Mucosa of gallbladder (tissue), 1 donor: Measurements from ENCODE around the gene SLC38A11. TPM values are rescaled to one million over a fixed set of nuclear protein-coding genes. Genes with fewer than 3 reads are reported as not detected.
"Not testable (repeated sequence)": the region's sequence is repeated elsewhere in the genome, so short reads cannot be mapped to it uniquely, and the experiment has no call there.

ENCODE experiments used
- DNase-seq: peaks from one replicate; pipeline ENCODE4 v3.0.0-alpha.2; 2020; ENCODE audit warnings: low spot score
- total RNA-seq: library from RNA; stranded (reverse); gene quantifications from one replicate; pipeline ENCODE4 v1.2.1, GENCODE V29; 2021
- donor health status: DM: no; HTN: no; CAD: no.

SLC38A11 gene, protein sequence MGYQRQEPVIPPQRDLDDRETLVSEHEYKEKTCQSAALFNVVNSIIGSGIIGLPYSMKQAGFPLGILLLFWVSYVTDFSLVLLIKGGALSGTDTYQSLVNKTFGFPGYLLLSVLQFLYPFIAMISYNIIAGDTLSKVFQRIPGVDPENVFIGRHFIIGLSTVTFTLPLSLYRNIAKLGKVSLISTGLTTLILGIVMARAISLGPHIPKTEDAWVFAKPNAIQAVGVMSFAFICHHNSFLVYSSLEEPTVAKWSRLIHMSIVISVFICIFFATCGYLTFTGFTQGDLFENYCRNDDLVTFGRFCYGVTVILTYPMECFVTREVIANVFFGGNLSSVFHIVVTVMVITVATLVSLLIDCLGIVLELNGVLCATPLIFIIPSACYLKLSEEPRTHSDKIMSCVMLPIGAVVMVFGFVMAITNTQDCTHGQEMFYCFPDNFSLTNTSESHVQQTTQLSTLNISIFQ
- total RNA-seq = 63.3 TPM

DNA sequence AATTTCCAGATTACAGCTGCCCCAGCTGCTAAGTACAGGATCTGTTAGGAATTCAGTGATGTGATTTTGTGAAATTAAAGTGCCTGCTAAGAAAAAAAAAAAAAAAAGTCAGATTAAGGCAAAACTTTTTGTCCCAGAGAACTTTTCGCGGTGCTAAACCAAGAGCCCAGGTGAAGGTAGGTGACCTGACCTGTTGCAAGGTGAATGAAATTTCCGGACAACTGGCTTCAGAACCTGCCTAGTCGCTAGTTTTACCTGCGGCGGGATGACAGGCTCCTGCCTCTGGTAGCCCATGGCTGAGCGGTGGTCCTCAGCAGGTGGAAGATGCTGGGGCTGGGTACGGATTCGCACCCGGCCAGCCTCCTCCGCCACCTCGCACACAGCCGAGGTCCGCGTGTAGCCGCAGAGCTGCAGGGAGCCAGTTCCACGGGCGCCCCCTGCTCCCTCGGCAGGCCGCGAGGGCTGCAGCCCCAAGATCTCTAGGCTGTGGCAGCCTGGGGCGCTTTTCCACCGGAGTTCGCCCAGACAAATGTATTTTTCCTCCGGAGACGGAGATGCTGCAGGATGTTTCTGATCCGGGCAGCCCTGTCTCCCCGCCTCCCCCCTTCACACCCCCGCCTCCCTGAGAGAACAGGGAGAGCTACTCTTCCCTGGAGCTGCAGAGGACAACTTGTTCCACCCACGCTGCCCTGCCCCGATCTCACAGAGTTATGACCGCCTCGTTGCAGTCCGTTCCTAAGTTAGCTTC, at the start of gene SLC38A11:
TSS of gene SLC38A11 (minus strand) at position 572 of the 748 bp plus-strand sequence. CDS start at position 294, 278 bp downstream.
- peak; percentile 42 for DNase-seq

DNA sequence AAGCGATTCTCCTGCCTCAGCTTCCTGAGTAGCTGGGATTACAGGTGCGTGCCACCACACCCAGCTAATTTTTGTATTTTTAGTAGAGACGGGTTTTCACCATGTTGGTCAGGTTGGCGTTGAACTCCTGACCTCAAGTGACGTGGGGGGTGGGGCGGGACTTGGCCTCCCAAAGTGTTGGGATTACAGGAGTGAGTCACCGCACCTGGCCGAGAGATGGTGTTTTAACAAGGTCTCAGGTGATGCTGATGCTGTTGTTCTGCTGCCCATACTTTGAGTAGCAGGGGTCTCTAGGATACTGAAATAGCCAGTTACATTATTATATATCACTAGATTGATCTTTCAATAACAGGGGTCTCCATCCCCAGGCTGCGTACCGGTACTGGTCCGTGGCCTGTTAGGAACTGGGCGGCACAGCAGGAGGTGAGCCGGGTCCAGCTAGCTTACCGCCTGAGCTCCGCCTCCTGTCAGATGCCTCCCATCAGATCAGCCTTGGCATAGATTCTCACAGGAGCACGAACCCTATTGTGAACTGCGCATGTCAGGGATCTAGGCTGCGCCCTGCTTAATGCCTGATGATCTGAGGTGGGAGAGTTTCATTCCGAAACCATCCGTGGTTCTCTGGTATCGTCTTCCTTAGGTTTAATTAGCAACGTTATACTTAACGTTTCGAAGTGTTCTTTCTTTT, 48.3 kb upstream of the SLC38A11 start:
- DNase-seq = no peak

DNA sequence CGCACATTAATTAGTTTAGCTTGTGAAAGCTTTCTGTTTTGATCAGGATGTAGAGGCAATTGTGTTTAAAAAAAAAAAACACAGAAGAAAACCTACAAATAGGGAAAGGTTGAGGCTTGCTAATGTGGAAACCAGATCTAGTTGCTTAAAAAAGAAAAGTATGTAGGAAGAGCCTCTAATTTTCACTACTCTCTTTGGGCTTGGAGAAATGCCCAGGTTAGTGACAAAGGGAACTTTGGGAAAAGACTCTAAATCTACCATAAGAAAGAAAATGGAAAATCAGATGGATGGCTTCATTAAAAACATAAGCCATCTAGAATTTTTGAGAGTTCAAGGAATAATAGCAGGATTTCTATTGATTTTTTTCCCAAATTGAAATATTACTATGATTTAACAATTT, 47.3 kb upstream of the SLC38A11 start:
- no peak for DNase-seq

DNA sequence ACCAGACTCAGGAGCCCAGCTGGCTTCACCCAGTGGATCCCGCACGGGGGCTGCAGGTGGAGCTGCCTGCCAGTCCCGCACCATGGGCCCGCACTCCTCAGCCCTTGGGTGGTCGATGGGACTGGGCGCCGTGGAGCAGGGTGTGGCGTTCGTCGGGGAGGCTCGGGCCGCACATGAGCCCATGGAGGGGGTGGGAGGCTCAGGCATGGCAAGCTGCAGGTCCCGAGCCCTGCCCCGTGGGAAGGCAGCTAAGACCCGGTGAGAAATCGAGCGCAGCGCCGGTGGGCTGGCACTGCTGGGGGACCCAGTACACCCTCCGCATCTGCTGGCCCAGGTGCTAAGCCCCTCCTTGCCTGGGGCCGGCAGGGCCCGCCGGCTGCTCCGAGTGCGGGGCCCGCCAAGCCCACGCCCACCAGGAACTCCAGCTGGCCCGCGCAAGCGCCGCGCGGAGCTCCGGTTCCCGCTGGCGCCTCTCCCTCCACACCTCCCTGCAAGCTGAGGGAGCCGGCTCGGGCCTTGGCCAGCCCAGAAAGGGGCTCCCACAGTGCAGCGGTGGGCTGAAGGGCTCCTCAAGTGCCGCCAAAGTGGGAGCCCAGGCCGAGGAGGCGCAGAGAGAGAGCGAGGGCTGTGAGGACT, 39.5 kb upstream of the SLC38A11 start:
- DNase-seq = not testable (repeated sequence)

DNA sequence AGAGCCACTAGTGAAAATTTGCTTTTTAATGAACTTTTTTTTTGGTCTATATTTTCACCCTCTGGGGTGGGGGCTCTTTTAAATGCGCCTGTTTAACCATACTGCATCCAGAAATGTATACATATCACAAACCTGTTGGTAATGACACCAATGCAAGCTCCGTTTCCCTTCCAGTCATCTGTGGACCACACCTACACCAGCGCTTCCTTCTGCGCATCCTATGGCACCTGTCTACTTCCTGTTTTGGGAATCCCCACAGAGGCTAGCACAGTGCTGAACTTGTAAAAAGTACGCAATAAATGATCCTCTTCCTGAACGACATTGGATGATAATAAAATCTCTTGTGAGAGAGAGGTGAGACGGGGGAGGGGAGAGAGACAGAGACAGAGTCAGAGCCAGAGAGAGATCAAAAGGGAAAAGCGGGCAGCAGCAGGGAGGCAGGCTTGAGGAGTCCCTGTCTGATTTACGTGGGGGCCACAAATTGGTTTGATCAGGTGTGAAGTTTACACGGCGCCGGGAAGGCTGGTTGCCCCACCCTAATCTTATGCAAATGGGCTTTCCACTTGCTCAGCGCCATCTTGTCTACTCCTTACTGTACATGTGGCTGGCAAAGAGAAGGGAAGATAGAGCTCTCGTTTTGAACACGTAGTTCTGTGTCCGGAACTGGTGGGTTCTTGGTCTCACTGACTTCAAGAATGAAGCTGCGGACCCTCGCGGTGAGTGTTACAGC, 38.1 kb upstream of the SLC38A11 start:
- no peak for DNase-seq

DNA sequence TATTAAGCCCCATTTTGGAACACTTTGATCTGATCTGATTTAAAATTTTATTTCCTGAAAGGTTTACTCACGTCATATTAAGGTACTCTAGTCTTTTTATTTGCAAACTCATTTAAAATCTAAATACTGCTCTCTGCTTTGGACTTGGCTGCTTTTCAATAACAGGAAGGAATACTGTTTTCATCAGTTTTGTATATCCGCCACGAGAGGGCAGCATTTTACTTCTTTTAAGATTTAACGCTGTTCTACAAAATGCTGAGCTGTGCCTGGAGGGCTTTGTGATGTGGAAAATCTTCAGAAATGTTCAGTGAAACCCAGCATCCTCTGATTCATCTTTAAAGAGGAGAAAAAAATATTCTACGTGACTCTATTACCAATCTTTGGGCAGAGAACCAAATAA, 37.5 kb upstream of the SLC38A11 start:
- peak; percentile 67 for DNase-seq

DNA sequence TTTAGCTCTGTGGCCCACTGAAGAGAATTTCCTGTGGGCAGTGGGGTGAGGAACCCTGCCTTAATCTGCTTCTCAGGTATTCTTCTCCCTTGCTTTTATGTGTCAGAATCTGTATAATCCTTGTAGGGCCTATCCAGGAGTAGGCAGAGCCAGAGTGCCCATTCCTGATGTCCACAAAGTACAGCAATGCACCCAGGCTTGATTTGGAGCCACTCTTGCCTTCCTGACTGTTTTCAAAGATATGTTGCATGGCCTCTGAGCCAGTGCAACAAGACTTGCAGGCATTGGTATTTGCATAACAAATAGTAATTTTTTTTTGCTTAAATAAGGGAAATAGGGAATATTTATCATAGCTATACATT, 36.7 kb upstream of the SLC38A11 start:
- not testable (repeated sequence) for DNase-seq

DNA sequence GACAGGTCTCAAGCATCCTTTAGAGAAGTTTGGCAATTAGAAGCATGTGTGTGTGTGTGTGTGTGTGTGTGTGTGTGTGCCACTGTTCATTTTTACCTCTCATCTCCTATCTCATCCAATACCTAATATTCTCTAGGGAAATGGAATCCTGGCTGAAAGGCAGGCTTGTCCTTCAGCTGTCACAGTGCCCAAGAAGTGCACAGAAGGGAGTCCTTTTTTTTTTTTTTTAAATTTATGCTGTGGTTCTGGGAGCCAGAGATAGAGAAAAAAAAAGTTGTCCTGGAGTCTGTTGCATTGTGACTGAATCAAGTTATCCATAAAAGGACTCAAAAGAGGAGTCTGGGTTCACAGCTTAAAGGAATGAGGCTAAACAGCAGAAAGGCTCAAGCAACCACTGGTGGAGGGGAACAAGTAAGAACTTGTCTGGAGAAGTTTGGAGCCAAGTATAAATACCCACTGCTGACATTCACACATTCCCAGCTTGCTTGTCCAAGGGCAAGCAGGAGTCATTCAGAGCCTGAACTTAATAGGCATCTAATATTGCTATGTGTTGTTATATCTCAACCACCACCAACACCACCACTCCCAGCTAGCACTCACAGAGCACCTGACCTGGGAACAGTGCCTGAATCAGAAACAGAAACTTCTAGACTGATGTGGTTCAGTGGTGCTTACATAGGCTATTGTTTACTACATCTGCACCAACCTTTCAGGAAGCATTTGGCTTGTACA, 36.2 kb upstream of the SLC38A11 start:
- not testable (repeated sequence) for DNase-seq

DNA sequence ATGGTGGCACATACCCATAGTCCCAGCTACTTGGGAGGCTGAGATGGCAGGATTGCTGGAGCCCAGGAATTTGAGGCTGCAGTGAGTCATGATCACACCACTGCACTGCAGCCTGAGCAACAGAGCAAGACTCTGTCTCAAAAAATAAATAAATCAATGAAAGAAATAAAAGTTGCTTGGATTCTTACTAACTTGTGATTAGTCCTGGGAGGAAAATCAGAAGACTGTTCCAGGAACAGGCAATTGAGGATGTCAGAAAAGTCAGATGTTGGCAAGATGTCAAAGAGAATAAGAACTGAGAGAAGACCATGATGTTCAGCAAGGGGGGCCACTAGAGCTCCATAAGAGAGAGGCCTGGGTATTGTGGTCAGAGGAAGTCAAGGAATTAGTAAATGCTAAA, 35.6 kb upstream of the SLC38A11 start:
- not testable (repeated sequence) for DNase-seq

DNA sequence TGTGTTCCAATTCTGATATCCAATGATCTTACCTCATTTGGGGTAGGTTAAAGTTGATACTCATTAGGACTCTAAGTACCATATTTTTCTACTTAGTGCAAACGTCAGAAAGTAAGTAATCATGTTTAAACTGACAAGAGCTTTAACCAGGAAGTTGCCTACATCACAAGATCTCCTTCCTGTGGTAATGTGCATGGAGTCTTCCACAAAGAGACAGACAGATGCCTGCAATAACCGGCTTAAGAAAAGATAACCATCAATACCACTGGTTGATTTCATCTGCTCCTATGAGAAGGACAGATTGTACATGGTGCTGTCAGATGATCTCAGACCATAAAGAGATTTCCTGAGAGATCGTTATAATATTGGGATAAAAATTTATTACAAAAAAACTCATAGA, 33.5 kb upstream of the SLC38A11 start:
- not testable (repeated sequence) for DNase-seq

DNA sequence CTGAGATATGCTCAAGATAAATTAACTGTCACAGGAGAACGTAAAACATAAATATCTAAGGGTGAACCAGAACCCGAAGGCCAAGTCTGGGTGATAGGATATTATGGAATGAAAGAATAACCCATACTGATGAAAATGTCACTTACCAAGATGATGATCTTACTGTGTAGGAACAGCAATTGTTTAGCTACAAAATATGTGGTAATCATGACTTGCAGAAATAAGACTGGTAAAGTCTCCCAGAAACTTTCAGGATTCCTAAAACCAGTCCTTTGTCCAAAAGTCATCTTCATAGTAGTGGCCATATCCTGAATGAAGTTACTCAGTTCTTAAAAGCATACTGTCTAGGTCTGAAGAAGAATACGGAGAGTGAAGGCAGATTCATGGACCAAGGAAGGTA, 30.7 kb upstream of the SLC38A11 start:
- not testable (repeated sequence) for DNase-seq

DNA sequence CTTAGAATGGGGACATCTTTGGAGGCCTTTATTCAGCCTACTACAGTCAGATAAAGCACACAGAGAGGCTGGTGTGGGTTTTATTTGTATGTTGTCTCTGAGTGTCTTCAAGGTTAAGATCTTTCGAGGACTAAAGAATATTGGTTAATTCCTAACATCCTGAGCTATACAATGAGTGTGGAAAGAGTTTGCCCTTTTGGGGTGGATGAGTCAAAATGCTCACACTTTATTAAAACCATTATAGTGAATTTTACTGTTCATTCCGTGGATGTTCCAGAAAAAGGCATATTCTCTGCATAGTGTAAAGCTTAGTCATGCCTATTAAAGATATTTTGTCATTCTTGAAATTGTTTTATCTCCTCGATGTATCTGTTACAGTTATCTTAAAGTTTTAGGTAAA, 29.1 kb upstream of the SLC38A11 start:
- DNase-seq = no peak

DNA sequence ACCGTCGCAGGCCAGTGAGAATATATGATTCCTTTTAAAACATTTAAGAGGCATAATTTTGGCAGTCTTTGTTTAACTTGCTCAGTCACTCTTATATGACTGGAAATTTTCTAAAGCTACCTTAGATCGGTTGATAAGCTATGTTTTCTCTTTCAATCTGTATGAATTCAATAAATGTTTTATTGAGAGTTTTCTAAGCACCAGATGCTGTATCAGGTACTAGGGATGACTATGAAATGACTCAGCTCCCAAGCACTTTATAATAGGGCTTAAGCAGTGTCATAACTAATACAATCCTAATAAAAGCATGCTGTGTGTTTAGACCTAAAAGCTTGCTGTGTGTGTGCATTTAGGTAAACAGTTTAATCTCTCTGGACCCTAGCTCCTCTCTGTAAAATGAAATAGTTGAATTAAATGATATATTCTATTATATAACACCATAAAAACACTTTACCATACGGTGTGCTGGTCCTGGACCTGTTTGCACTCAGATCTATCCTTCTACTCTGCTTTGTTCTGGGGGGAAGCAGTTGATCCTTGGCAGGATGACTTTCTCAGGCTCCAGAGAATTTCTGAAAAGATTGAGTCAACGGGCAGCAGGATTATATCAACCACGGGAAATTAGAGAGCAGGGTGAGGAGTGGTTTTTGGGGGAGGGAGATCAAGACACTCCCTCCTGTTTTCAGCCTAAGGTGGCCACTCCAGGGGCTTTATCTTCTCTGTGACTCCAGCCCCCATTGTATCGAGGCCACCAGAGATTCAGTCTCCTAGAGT, 26.1 kb upstream of the SLC38A11 start:
- DNase-seq = no peak

DNA sequence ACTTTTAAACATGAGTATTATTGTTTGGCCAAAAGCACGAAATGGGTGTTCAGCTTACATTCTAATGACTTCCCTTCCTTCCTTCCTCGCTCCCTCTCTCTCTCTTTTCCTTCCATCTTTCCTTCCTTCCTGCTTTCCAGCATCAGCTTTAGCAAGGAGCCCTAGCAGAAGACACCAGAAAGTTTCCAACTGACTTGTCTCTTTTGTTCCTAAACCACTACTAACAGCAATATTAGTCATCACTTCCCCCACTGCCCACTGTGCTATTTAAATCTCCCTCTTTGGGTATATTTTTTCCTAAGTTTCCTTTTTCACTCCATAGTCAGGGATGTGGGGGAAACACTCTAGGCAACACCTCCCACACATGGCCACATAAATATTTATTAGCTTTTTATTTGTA, 25.4 kb upstream of the SLC38A11 start:
- not testable (repeated sequence) for DNase-seq

DNA sequence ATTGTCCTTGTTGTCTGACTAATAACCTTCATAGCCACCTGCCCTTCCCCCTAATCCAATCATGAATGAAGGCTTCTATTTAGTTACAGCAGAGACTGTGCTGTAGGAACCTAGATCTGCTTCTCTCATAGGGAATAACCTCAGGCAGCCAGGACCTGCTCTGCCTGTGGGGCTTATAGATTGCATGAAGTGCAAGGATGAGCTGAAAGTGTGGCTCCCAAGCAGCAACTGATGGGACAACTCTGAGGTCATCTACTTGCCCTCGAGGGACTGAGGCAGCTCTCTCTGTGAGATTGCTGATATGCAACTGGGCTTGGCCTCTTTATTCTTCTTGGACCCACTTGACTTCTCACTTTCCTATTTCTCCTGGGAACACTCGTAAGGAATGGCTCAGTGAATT, 23.8 kb upstream of the SLC38A11 start:
- no peak for DNase-seq

DNA sequence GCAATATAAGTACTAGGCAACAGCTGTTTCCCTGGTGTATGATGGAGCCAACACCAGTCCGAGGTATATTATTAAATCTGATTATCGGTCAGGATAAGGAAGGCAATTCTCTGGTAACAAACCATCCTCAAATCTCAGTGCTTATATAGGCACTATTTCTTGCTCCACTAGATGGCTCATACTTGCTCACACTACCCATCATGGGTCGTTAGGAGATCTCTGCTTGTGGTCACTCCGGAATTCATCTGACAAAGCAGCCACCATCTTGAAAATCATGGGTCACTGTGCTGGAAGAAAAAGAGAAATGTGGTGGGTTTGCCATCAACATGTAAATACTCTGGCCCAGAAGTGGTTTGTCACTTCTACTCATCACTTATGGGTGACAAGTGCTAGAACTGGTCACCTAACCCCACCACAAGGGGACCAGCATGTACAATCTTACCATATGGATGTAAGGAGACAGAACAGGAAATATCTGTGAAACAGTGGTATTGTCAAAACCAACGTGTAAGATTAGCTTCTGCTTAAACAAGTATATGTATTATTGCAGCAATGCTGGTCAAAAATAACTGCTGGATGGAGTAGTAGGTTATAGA, 21.6 kb upstream of the SLC38A11 start:
- DNase-seq = not testable (repeated sequence)

DNA sequence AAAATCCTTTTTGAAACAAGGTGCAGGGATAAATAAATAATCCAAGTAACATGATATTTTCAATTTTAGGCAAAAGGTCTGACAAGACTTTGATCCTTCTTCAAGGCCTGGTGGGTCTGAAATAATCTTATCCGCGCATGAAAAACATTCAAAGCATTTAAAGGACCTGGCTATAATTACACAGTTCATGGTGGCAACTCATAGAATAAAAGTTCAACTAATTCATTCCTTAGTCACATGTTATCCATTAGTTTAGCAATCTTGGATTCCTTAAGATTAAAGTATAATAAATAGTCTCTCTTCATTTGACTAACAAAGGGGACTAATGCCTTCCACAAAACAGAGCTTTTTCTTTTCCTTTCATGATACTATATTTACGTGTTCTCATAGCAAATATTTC, 21.0 kb upstream of the SLC38A11 start:
- no peak for DNase-seq

DNA sequence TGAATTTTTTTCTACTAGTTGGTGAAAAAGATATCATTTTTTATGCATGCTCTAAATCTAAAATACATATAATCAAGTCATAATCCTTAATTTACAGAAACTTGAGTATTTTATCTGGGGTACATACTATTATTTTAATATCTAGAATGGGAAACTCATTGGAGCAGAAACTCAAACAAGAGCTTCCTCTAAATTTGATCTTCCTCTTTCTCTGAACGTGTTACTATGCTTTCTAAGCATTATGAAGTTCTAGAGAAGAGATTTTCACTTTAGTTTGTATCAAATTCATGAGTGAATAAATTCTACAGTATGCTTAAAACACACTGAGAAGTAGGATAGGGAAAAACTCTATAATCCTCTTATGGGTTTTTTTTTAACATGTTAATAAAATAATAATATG, 20.6 kb upstream of the SLC38A11 start:
- DNase-seq = no peak

DNA sequence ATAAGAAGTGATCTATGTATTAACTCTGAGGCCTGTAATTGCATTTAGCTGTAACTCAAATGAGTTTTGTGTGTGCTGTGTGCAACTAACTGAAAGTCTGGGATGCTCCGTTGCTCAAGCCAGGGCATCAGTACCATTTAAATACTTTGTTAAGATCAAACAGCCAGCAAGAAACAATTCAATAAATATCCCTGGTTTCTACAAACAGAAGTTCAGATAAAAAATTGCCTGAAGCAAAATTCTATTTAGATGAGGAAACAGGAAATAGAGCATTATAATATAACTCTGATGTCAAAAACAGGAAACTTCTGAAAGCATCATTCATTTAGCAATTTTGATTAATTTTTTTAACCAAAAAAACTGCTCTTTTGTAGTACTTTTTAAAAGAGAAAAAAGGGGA, 18.9 kb upstream of the SLC38A11 start:
- no peak for DNase-seq
